GM06990 (cell line): ENCODE measurements around the gene NCK1.

Experiments used
- DNase-seq: peaks from one replicate; pipeline ENCODE4 v3.0.0-alpha.2; 2011; ENCODE audit not compliant: insufficient read length; ENCODE audit errors: extremely low read depth
- H3K27me3 ChIP-seq: replicated peaks from 2 replicates; pipeline ENCODE4 v1.6.0; 2011; ENCODE audit warnings: low read length; ENCODE audit not compliant: control insufficient read depth, insufficient read depth
- H3K36me3 ChIP-seq: 2 replicates; pipeline ENCODE4 v1.5.1; 2011; ENCODE audit warnings: low read length; ENCODE audit not compliant: control insufficient read depth, insufficient read depth
- H3K4me3 ChIP-seq: replicated peaks from 2 replicates; pipeline ENCODE4 v1.5.1; 2011; ENCODE audit warnings: low read depth, mild to moderate bottlenecking, control low read depth, low read length
- TF ChIP-seq, protein P1 (sequence below): IDR thresholded peaks from 2 replicates; pipeline ENCODE4 v1.5.1; 2011; ENCODE audit warnings: low read length, control low read depth, mild to moderate bottlenecking, inconsistent platforms; ENCODE audit not compliant: insufficient read depth, poor library complexity, severe bottlenecking

Gene NCK1

GRCh38 chr3:136949708-136950107, 87.7 kb downstream of the NCK1 start:
- Histone ChIP-seq H3K27me3 (no peaks in the 10 kb centered on the region), H3K4me3 (no peak overlapping the region), H3K36me3 (peaks cover 3% of the 10 kb centered on the region)
- DNase-seq, result no peak
- TF ChIP-seq, protein P1, sequence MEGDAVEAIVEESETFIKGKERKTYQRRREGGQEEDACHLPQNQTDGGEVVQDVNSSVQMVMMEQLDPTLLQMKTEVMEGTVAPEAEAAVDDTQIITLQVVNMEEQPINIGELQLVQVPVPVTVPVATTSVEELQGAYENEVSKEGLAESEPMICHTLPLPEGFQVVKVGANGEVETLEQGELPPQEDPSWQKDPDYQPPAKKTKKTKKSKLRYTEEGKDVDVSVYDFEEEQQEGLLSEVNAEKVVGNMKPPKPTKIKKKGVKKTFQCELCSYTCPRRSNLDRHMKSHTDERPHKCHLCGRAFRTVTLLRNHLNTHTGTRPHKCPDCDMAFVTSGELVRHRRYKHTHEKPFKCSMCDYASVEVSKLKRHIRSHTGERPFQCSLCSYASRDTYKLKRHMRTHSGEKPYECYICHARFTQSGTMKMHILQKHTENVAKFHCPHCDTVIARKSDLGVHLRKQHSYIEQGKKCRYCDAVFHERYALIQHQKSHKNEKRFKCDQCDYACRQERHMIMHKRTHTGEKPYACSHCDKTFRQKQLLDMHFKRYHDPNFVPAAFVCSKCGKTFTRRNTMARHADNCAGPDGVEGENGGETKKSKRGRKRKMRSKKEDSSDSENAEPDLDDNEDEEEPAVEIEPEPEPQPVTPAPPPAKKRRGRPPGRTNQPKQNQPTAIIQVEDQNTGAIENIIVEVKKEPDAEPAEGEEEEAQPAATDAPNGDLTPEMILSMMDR, result peak; percentile 19

GRCh38 chr3:136950623-136951022, 88.6 kb downstream of the NCK1 start:
- H3K36me3 ChIP-seq, result peaks cover 2% of the 10 kb centered on the region
- TF ChIP-seq, protein P1, result no peak
- no peak for DNase-seq
- no peaks in the 10 kb centered on the region for H3K27me3 ChIP-seq
- H3K4me3 ChIP-seq, result no peak overlapping the region

DNA sequence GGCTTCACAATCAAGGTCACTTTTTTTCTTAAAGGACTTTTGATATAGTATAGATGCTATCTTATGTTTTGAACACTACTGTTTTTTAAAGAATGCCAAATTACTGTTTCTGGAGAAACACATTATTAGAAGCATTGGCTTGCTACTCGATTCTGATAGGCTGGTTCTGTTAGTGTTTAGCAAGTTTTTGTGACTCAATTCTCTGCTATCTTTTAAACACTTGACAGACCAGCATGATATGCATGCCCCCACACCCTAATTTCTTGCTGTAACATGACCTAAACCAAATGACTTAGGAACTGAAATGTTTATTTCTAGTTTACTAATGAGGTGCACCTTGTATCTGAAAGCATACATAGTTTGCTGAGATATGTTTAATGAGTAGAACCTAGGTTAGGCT, 90.3 kb downstream of the NCK1 start:
- no peaks in the 10 kb centered on the region for H3K36me3 ChIP-seq
- no peak for DNase-seq
- no peak overlapping the region for H3K4me3 ChIP-seq
- no peaks in the 10 kb centered on the region for H3K27me3 ChIP-seq
- TF ChIP-seq, protein P1, result no peak

- H3K36me3 ChIP-seq, result no peaks in the 10 kb centered on the region
- H3K27me3 ChIP-seq, result no peaks in the 10 kb centered on the region
- DNase-seq, result no peak
- TF ChIP-seq, protein P1, result no peak
- no peak overlapping the region for H3K4me3 ChIP-seq
These were observed 92.2 kb downstream of the NCK1 start for GRCh38 chr3:136954251-136954650.

DNA sequence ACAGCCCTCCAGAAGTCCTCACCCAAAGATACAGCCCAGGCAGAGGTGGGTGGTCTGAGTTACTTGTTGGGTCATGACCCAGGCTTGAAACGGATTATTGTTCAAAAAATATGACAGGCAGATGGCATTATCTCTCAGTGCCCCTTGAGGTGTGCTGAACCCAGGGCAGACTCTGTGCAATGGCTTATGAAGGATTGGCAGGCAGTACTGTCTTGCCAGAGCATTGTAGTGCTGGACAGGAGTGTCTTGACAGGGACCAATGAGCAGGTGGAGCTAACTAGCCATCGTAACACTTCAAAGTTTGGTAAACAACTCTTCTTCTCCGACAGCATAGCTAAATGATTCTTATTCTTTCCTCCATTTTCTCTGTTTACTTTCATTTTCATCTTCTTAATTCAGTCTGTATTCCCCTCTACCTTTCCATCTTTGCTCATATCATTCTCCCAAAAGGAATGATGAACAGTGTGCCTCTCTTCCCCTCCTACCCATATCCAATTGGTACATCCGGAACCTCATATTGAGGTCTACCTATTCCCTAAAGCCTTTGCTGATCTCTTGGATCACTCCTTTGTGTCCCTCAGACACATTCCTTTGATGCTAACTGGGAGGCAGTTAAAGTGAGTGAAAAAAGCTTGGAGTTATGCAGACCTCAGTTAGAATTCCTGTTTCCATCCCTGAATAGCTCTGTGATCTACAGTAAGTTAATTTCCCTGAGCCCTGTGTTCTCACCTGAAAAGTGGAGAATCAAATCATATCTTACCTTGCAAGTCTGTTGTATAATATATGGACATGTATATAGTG, 93.2 kb downstream of the NCK1 start:
- no peak for DNase-seq
- TF ChIP-seq, protein P1, result no peak
- H3K36me3 ChIP-seq, result no peaks in the 10 kb centered on the region
- no peaks in the 10 kb centered on the region for H3K27me3 ChIP-seq
- no peak overlapping the region for H3K4me3 ChIP-seq
